Testis (tissue), 3 donors: ENCODE measurements around the gene CPN1. TPM values are rescaled to one million over a fixed set of nuclear protein-coding genes. Genes with fewer than 3 reads are reported as not detected.

Experiments
- DNase-seq: peaks from one replicate; pipeline ENCODE4 v3.0.0-alpha.2; 2019
- H3K27ac ChIP-seq, 2 donors: fragments of 200-600 bp; sonication (generic); one replicate each; pipeline ENCODE4 v1.5.1; 2019
- H3K27me3 ChIP-seq: fragments of 200-600 bp; sonication (generic); one replicate; pipeline ENCODE4 v1.5.1; 2019
- H3K36me3 ChIP-seq: fragments of 200-600 bp; sonication (generic); one replicate; pipeline ENCODE4 v1.5.1; 2017; ENCODE audit warnings: low read depth; ENCODE audit errors: missing control alignments
- H3K4me1 ChIP-seq: fragments of 200-600 bp; sonication (generic); one replicate; pipeline ENCODE4 v1.5.1; 2019
- H3K4me3 ChIP-seq, 2 donors: fragments of 200-600 bp; sonication (generic); one replicate each; pipeline ENCODE4 v1.5.1; 2017 to 2019
- H3K9me3 ChIP-seq: fragments of 200-600 bp; sonication (generic); one replicate; pipeline ENCODE4 v1.5.1; 2017
- CTCF ChIP-seq, 3 experiments: fragments of 450-650 bp in 2 of 3; fragments of 200-600 bp in 1 of 3; sonication (generic) in 1 of 3; IDR thresholded peaks; one replicate each; pipeline ENCODE4 v1.5.1; 2016 to 2019; ENCODE audit warnings: antibody characterized with exemption in 3 of 3, mild to moderate bottlenecking in 2 of 3, moderate library complexity in 1 of 3
- POLR2A ChIP-seq: fragments of 450-650 bp; IDR thresholded peaks from one replicate; pipeline ENCODE4 v1.6.1; 2017; ENCODE audit warnings: antibody characterized with exemption, mild to moderate bottlenecking, moderate library complexity
- WGBS, 2 donors: methylation state at CpG; one replicate each; pipeline ENCODE4 v1.1.5; 2018; 5-methylcytosine and 5-hydroxymethylcytosine counted together
- intact Hi-C: fragments of 100-400 bp; cut with DNase I; formaldehyde crosslinking; loops from one replicate; pipeline ENCODE4 v1.15.1; 2023; ENCODE audit warnings: low total_unique reads
- polyA plus RNA-seq: library from polyadenylated mRNA; stranded (reverse); fragments of 350-450 nt; fragmentation: Illumina TruSeq; extraction: RNeasy Lipid Tissue Mini Kit (QIAGEN cat#74804); gene quantifications from one replicate; pipeline ENCODE4 v1.2.3, GENCODE V29; 2014; ENCODE audit warnings: low read depth, low replicate concordance; ENCODE audit not compliant: insufficient read depth
- total RNA-seq, 2 donors: library from RNA; depleted of rRNA; stranded (reverse); fragments of >200 nt; gene quantifications; one replicate each; pipeline ENCODE4 v1.2.3, GENCODE V29; 2016

CPN1 gene
- total and polyA plus RNA-seq, 3 donors from 2014 or later, result 0.87 to 2.7 (median 2.4) TPM

GRCh38 chr10:100124097-100124496, 42.4 kb upstream of the CPN1 start:
- Histone ChIP-seq H3K4me1 (no peaks in the 10 kb centered on the region), H3K27ac (no peak overlapping the region), H3K4me3 (no peak overlapping the region), H3K9me3 (no peaks in the 10 kb centered on the region), H3K27me3 (no peaks in the 10 kb centered on the region), H3K36me3 (no peaks in the 10 kb centered on the region)
- TF ChIP-seq CTCF (IDR thresholded peaks at IDR 0.05), result no peak
- intact Hi-C loops, result no loop called here
- no peak for DNase-seq
- 84 to 85% methylated on average over 4 of the region's 4 CpGs for WGBS, 2 donors

- DNase-seq, result no peak
- TF ChIP-seq POLR2A (no peak), CTCF (IDR thresholded peaks at IDR 0.05) (no peak)
- no peaks in the 10 kb centered on the region for H3K9me3 ChIP-seq
- H3K36me3 ChIP-seq, result no peaks in the 10 kb centered on the region
- H3K4me3 ChIP-seq, result no peak overlapping the region
- intact Hi-C loops, result no loop called here
- H3K4me1 ChIP-seq, result no peaks in the 10 kb centered on the region
- no peaks in the 10 kb centered on the region for H3K27me3 ChIP-seq
- no peak overlapping the region for H3K27ac ChIP-seq
Measured at GRCh38 chr10:100122780-100123179, 41.1 kb upstream of the CPN1 start.

- Histone ChIP-seq H3K4me3 (no peak overlapping the region), H3K4me1 (no peaks in the 10 kb centered on the region), H3K27me3 (no peaks in the 10 kb centered on the region), H3K27ac (no peak overlapping the region), H3K36me3 (no peaks in the 10 kb centered on the region), H3K9me3 (no peaks in the 10 kb centered on the region)
- DNase-seq, result no peak
- TF ChIP-seq CTCF (IDR thresholded peaks at IDR 0.05), result no peak
- intact Hi-C loops, result no loop called here
- WGBS, 2 donors, result 89 to 91% methylated on average over 2 of the region's 2 CpGs
Measured at GRCh38 chr10:100120550-100120949, 38.9 kb upstream of the CPN1 start.

GRCh38 chr10:100119726-100120125, 38.1 kb upstream of the CPN1 start:
- Histone ChIP-seq H3K4me3 (no peak overlapping the region), H3K27me3 (no peaks in the 10 kb centered on the region), H3K27ac (no peak overlapping the region), H3K9me3 (no peaks in the 10 kb centered on the region), H3K4me1 (no peaks in the 10 kb centered on the region), H3K36me3 (no peaks in the 10 kb centered on the region)
- no peak for DNase-seq
- intact Hi-C loops, result no loop called here
- TF ChIP-seq CTCF (IDR thresholded peaks at IDR 0.05) (no peak), POLR2A (no peak)
- WGBS, 2 donors, result 85 to 94% methylated on average over 4 of the region's 4 CpGs

GRCh38 chr10:100114976-100115770, 33.5 kb upstream of the CPN1 start:
- H3K36me3 ChIP-seq, result no peaks in the 10 kb centered on the region
- DNase-seq, result peak; percentile 15
- 13 to 22% methylated on average over 28 to 51 of the region's 51 CpGs for WGBS, 2 donors
- intact Hi-C loops, result no loop called here
- no peak for TF ChIP-seq CTCF (IDR thresholded peaks at IDR 0.05)
- no peak overlapping the region for H3K27ac ChIP-seq
- H3K9me3 ChIP-seq, result no peaks in the 10 kb centered on the region
- H3K4me1 ChIP-seq, result no peaks in the 10 kb centered on the region
- no peaks in the 10 kb centered on the region for H3K27me3 ChIP-seq
- peak overlapping the region in 1 of 2 donors; percentile 18 for H3K4me3 ChIP-seq
